Activated T-cell treated with anti-CD3 and anti-CD28 coated beads for 1 hour (primary cell): ENCODE data around the gene TGFB3.
"Not testable (repeated sequence)": the region's sequence is repeated elsewhere in the genome, so short reads cannot be mapped to it uniquely, and the experiment has no call there.

Experiments
- DNase-seq: peaks from one replicate; pipeline ENCODE4 v3.0.0-alpha.2; 2020; ENCODE audit warnings: low read depth

TGFB3 gene

DNA sequence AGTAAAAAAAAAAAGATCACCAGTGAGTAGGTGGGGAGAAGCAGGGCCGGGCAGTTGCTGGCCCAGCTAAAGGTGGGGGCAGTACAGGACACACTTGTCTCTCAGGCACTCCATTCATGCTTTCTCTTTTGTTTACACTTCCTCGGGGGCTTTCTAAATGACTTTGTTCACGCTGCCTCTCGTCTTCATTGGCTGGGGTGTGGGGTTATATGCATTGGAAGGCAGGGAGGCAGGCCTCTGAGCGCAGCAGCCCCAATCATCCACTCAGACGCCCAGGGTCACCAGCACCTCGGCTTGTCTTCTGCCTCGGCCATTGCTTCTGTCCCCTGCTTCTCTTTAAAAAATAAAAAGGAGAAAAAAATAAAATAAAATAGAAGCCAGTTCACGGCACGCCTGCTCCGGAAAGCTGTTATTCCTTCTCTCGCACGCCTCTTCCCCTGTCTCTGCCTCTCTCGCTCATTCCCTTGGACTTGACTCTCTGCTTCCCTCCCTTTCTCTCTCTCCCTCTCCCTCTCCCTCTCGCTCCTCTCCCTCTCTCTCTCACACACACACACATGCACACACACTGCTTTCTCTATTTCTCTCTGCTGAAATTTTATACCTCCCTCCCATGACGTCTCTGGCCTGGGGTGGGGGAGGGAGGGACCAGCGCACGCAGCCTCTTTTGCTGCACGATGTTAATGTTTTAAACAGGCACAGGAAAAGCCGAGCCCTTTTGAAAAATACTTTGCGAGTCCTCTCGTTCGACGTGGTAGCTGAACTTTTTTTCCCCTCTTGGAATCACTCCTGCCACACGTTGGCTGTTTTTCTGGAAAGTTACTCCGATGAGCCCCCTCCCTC lies at the start of gene TGFB3:
Gene TGFB3 (minus strand): TSS at position 570 of the 840 bp plus-strand sequence. CDS start 1,102 bp downstream, outside the sequence.
- DNase-seq: peak; percentile 33

DNA sequence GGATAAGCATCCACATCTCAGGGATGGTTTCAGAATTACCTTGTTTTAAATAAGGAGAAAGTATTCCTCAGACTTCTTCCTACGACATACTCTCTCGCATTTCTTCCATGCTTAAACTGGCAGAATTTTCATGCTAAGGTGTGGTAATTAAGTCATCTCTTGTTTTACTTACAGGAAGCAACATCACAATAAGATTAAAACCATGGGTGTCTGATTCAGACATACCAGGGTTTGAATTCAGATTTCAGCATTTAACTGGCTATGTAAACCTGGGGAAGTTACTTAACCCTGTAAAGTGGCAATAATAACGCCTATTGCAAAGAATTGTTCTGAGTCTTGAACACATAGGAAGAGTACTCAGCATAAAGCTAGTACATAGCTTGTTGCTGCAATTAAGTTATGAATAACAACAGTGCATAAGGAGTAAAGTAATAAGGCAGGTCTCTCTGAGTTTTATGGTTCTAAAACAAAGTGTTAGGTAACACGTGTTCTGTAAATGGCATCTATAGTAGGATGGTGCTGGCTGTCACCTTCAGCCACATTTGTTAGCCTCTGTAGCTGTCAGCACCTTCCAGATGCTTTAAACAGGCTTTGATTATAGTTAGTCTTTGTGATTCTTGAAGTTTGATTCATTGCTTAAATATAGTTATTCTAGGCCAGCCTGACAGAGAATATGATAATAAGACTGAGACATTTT lies 42.6 kb upstream of the TGFB3 start:
- DNase-seq: no peak

DNA sequence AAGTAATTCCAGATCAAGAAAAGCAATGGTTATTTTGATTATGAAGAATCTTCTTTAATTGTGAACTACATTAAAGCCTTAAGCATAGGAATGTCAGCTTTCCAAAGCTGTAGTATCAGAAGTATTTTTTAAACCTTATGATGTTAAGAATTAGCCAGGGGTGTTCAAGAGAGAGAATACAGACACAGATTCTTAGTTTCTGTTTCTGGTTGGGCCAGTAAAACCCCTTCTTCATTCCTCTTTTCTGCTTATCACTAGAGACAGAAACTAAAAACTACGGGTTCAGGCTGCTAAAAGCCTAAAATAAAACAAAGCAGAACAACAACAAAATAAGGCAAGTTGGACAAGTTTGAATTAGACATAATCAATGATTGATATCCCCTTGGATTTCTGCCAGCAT lies 42.0 kb upstream of the TGFB3 start:
- no peak for DNase-seq

DNA sequence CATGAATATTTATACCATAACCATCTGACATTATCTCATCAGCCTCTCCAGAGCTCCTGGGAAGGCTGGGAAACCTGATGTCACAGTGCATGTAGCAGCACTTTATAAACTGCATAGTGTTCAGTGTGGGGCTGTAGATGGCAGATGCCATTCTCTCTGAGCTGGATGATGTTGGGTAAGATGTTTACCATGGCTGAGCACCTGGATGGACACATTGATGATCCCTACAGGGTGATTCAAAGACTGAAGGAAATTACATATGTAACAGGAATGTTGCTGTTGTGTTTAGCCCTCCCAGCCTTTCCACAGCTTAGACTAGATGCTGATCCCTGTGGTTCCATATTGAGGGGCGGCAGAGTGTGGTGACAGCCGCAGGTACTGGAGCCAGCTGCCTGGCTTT lies 41.2 kb upstream of the TGFB3 start:
- DNase-seq: no peak

DNA sequence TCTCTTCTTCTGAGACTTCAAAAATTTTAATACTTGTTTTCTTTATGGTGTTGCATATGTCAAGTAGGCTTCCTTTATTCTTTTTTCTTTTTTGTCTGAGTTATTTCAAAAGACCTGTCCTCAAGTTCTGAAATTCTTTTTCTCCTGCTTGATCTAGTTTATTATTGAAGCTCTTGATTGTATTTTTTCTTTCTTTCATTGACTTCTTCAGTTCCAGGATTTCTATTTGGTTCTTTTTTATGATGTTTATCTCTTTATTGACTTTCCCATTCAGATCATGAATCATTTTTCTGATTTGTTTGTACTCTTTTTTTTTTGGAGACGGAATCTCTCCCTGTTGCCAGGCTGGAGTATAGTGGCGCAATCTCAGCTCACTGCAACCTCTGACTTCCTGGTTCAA lies 37.9 kb upstream of the TGFB3 start:
- DNase-seq: no peak

DNA sequence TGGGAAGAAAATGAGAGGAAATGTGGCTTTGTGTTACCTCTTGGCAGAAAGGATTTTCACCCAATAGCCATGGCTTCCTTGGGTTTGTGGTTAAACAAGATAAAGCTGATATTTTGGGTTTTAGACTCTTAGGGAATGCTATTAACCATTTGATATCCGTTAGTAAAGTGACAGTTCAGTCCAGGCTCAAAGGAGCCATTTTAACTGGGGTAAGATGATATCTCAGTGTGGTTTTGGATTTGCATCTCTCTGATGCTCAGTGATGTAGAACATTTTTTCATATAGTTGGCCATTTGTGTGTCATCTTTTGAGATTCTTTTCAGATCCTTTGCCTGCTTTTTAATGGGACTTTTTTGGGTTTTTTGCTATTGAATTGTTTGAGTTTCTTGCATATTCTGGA lies 33.9 kb upstream of the TGFB3 start:
- no peak for DNase-seq

DNA sequence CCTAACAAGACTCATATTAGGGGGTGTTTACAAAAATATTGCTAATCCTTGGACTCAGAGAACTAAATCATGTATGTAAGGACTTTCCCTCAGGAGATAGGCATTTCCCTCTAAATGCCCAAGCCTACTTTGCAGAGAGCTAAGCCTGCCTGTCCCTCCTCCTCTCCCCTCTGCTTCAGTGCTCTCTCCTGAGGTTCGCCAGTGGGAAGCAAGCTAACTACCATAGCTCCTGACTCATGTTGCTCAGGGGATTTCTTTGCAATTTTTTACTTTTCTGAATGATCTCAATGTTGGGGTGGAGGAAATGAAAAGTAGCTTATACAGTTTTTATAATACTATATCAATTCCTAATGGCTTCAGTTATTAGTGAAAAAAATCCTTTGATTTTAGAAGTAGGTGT lies 33.4 kb upstream of the TGFB3 start:
- DNase-seq: no peak

DNA sequence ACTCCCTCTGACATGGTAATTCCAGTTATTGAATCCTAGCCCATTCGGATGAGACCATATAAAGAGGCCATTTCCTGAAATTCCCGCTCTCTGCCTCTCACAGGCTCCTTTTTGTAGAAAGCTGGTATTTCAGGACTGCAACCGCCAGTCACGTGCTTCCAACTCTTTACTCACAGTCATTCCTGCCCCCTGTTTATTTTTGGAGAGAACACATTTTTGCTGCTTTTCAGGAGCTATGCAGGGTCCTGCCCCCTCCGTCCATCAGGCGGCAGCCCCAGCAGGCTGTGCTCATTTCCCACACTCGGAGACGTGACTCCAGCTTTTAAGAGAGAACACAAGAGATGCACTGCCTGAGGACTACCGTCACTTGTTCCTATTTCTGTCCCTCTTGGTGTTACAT lies 30.6 kb upstream of the TGFB3 start:
- DNase-seq: no peak

DNA sequence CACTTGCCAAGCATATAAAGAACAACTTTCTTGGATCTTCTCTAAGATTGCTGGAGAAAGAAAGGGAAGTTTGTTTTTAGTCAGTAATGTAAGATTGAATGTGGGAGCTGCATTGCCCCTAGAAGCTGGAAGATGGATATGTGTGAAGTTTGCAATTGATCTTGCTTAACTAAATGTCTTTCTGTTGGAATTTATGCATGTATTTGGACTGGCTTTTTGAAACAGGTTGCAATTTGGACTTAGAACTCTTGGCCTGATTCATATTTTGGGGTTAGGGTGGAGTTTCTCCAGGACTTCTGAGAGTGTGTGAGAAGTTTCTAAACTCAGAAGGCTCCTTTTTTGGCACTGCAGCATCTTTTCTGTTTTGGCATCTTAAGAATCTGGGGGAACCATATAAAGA lies 30.1 kb upstream of the TGFB3 start:
- DNase-seq: no peak

DNA sequence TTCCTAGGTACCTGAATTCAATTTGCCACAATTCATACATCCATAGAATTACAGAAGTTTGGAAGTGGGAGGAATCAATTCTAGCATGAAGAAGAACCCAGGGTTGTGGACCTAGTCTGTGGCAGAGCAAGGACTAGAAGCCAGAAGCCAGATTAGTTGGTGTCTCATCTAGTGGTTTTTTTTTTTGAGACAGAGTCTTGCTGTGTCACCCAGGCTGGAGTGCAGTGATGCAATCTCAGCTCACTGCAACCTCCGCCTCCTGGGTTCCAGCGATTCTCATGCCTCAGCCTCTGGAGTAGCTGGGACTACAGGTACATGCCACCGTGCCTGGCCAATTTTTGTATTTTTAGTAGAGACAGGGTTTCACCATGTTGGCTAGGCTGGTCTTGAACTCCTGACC lies 27.8 kb upstream of the TGFB3 start:
- not testable (repeated sequence) for DNase-seq

DNA sequence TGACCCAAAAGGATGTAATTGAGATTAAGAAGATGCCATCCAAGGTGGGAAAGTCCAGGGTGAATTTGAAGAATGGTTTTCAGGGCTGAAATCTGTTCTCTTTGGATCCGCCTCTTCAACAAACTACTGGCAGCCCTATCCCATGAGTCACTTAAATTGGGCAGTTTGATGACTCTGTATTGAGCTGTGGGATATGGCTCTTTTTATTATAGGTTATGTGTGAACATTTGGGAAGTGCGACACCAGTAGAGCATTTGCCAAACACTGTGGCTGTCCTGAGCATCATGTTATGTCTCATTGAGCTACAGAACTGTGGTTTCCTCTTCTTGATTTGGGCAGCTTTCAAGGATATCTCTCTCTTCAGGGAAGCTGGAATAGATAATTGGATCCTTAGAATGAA lies 26.1 kb upstream of the TGFB3 start:
- DNase-seq: no peak

DNA sequence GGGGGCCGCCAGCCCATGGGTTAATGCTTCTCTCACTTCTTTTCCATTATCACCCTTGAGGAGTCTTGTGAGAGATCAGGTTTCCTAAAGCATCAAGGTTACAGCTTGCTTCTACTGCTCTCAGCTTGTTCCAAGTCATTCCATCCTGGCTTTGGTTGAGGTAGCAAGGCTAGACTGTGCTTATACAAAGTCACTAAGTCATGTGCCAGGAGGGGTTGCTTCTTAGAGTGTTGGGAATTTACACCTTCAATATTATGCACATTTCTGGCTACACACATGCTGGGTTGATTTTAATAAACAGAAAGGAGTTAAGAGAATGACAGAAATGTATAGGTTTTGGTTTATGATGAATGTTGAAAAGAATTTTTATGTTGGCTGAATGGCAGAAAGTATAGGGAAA lies 25.6 kb upstream of the TGFB3 start:
- no peak for DNase-seq

DNA sequence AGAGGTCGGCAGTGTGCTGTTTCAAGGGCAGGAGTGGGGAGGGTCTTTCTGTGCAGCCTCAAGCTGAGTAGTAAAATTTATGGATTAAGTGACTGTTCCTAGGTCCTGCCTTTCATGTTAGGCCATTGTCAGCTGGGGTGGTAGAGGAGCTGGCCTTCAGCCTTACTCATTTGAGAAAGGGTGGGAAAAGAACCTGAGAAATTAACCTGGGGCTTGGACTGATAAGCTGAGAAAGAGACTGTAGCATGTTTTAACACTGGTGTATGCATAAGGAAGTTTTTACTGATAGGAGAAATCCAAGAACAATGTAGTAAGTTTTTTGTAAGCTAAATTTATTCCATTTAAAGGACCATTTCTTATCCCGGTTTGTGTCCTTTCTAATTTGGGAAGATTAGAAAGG lies 24.5 kb upstream of the TGFB3 start:
- no peak for DNase-seq

DNA sequence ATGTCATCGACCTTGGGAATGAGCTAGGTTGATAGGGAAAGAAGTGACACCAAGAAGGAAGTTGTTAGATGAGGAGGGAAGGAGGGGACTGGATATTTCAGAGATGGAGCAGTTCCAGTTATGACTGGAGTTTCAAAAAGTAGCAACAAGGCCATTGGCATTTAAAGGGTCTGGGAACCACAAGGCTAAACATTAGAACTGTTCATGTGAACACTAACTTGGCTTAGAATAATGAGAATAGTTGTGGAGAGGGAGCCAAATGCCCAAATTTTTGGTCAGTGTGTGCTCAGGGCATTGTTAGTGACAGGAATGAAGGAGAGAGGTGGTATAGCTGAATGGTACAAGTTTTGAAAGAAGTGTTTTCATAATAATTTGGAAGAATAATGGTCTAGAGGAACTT lies 20.6 kb upstream of the TGFB3 start:
- no peak for DNase-seq

DNA sequence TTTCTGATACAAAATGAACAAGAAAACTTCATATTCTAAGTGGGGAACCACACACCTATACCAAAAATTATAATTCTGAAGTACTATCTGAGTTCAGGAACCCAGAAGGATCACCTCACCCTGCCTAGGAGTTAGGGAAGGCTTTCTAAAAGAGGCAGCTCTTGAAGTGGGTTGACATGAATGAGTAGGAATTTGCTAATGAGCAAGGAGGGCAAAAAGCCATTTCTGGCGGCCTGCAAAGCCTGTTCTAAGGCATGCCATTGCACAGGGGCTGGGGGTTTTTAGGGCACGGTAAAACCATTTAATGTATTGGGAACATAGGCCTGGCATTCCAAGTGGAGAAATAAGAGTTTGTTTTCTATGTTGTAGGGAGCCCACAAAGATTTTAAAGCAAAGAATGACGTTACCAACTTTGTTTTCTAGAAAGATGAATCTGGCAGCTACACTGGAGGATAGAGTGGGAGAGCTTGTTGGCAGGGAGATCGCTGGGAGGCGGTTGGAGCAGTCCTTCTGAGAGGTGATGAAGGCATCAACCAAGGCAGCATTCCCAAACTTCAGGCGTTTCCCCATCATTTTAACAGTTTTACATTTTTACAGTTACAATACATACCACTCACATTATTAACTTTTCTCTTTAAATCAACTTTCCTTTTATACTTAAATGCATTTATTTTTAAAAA lies 17.9 kb upstream of the TGFB3 start:
- no peak for DNase-seq

DNA sequence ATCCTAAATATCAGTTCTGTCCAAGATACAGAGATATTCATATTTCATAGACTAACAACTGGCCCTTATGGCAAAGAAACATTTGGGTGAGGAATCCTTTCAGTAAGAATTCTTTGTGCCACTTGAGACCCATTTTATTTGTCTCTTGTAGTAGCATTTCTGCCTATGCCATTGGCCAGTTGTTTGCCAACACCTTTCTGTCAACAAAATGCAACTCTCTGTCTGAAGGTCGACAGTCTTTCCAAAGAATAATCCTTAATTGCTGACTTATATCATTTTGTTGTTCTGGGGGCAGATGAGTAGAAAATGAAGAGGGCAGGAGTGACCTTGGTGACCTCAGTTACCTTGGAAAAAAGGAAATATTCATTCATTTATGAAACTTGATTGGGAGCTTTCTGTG lies 14.7 kb upstream of the TGFB3 start:
- no peak for DNase-seq

DNA sequence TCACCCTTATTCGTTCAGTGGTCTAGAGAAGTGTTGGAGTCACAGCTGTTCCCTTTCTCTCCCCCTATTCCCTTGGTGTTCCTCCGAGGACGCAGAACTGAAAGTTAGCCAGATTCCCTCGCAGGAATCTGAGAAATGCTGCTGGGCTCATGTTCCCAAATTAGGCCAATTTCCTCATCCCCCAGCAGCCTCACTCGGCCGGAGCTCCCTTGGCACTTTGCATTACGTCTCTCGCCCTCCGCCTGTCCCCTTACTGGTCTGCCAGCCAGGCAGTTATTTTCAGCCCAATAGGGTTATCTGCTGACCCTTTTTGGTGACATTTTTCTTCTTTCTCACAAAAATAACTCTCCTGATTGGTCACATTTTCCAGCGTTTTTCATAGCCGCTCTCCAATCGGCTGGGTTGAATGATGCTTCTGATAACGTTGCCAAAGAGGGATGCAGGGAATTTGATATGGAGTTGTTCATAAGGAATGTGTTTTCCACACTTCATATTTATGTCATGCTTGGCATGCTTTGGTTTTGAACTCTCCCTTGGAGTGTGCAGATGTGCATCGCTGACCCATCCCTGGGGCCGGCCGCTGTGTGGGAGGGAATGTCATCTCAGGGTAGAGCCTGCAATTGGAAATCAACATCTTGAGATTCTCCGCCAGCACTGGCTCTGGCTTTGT lies 13.7 kb upstream of the TGFB3 start:
- DNase-seq: no peak

DNA sequence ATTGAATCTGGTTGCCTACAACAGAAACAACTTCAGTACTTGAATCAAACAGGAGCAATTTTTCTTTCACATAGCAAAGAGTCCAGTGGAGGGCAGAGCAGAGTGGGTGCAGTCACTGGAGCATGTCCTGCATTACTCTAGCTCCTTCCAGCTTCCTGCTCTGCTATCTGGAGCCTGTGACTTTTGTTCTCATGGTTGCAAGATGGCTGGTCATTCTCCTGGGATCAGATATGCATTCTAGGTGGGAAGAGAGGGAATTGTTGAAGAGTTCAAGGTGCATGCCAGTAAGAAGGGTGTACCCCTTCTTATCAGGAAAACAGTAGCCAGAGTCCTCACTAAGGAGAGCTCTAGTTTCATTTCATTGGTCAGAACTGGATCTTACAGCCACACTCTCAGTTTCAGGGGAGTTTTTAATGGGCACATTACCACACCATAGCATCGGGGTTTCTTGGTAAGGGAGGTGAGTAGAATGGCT lies 11.8 kb upstream of the TGFB3 start:
- DNase-seq: no peak

DNA sequence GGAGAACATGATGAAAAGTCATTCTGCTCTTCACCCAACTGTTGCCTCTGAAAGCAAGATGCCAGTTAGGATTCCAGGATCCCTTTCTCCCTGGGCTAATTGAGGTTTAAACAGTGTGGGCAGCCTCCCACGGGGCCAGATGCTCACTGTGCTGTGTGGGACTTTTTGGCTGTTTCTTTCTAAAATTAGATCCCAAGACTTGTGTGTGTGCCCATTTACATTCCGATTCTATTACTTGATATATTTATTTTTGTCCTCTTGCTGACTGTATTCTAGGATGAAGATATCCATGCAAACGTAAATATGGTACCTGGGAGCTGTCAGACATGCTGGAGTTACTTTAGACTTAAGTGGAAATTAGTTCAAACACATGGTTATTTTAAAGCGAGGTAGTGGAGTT lies 10.0 kb upstream of the TGFB3 start:
- DNase-seq: no peak

DNA sequence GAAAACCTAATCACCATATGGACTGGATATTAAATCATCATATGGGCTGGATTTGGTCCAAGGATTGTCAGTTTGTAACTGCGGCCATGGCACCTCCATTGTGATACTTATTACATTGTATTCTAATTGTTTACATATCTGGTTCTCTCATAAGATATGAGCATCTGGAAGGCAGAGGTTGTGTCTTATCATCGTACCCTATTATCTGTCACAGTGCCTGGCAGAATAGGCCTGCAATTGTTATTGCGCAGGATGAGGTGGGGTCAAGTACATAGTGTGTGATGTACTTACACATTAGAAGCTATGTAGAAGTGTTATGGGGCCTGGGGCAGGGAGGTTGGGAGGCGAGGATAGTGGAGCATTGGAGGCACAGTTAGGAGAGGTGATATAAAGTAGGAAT lies 8.5 kb upstream of the TGFB3 start:
- no peak for DNase-seq

DNA sequence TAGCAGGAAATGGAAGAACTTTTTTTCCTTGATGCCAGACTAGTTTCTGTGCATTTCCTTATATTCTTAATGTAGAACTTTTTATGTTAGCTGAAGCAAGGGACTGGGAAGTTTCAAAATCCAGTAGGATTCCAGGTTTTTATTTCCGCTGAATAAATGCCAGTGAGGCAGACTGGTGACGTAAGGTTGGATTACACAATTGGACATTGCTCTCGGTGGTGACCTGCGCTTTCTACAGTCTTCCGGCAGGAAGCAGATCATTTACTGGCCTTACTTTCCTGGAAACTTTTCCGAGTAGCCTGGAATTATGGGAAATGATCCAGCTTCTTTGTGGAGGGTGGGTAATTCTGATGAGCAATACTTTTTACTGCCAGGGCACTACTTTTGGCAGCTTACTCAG lies 7.3 kb upstream of the TGFB3 start:
- no peak for DNase-seq

DNA sequence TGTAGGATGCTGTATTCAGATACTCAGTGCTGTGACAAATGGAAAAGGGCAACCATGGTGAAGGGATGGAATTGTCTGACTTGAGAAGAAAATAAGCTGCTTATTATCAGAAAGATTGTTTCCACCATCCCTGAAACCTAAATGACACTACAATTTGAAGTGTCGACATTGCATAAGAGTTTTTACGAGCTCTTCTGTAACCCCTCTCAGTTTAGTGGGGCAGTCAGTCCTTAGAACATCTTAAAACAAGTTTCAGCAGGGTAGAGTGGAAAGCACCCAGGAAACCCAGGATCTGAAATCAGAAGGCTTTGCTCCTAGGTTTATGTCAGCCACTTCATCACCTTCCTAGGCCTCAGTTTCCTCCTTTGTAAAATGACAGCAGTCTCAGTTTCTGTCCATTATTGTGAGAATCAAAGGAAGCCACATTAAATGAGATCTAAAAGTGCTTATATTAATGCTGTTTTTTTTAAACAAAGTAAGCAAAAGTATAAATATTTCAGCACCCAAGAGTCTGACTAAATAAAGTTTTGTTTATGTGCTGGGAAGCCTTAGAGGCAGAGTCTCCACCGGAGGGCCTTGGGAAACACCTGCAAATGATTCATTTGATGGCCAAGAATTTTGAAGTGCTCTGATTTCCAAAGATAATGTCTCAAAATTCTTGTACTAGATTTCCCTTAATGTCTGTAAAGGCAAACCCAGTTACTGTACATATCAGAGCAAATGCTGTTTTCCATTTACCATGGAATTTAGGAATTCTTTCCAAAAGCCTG lies 5.6 kb upstream of the TGFB3 start:
- DNase-seq: no peak
